Mesenteric fat pad (tissue), 1 donor: ENCODE data around the gene MMP12. TPM values are rescaled to one million over a fixed set of nuclear protein-coding genes. Genes with fewer than 3 reads are reported as not detected.
"Not testable (repeated sequence)": the region's sequence is repeated elsewhere in the genome, so short reads cannot be mapped to it uniquely, and the experiment has no call there.

ENCODE experiments used
- DNase-seq: peaks from one replicate; pipeline ENCODE4 v3.0.0-alpha.2; 2020; ENCODE audit warnings: low spot score
- long read RNA-seq: library from polyadenylated mRNA; unstranded; transcript quantifications from one replicate; pipeline ENCODE4 v2.0.0, GENCODE V29; 2020
- total RNA-seq: library from RNA; stranded (reverse); fragmentation: NEBNext Ultra II Directional; extraction: Animal tissue kit (Norgen Biotek cat#: 25700); gene quantifications from one replicate; pipeline ENCODE4 v1.2.1, GENCODE V29; 2021
- donor health status: DM: yes; HTN: yes; CAD: no.

MMP12 gene
- total RNA-seq = 0.29 TPM
- long read RNA-seq, partial matches to known transcripts = 0 of 2 reads
- long read RNA-seq, other reads (novel, unspliced or antisense) = 0 of 2 reads

DNA sequence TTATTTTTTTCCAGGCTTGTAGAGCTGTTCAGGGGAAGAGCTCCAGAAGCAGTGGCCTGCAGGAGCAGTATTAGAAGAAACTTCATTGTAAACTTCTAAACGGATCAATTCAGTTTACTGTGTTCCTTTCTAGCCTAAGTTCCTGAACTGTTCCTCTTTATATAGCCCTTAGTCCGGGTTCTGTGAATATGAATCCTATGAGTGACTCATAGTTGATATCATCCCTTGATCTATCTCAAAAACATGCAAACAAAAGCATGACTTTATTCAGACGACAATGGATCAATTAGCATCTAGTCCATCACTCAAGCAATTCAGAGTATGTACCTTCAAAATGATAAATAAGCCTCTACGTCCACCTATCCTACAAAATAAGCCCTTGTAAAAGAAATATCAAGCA lies at the start of gene MMP12:
Gene MMP12, minus strand, starts transcription at position 131 of the 400 bp plus-strand sequence. Its CDS starts 45 bp downstream, at position 86.
- no peak for DNase-seq

DNA sequence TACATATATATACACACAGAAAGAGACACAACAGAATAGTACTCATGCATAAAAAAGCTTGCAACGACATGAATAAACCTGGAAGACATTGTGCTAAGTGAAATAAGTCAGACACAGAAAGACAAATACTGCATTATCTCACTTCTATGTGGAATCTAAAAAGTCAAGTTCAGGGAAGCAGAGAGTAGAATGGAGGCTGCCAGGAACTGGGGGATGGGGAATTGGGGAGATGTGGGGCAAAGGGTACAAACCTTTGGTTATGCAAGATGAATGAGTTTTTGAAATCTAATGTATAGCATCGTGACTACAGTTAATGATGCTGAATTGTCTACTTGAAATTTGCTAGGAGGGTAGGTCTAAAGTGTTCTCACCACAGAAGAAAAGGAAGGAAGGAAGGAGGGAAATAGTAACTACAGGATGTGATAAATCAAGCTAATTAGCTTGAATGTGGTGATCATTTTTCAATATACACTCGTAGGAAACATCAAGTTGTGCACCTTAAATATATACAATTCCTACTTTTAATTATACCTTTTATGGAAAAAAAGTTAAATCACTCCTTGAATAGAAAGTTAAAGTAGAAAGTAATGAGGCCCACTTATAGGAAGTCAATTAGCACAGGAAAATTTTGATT lies 46.9 kb upstream of the MMP12 start:
- no peak for DNase-seq

DNA sequence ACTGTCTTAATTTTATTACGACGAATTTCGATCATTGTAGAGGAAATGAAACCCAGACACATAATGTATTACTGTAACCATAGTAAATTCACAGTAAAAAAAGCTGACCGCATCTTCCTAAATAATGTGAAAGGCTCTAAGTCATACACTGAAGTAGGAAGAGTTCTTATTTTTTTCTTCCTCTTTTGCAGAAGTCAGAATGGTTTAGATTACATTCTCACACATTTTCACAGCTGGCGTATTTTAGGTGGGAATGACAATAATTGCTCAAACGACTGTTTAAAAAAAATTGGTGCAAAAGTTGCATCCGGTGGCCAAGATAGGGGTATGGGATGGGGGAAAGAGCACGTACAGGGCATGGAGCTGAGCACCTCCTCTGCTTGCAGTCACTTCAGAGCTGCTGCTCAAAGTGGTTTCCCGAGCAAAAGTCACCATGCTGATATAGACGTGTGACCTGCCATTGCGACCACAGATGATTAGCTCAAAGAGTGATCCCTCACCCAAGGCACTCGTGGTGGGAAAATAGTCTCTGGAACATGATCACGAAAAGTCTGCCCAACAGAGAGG lies 45.4 kb upstream of the MMP12 start:
- DNase-seq = no peak

DNA sequence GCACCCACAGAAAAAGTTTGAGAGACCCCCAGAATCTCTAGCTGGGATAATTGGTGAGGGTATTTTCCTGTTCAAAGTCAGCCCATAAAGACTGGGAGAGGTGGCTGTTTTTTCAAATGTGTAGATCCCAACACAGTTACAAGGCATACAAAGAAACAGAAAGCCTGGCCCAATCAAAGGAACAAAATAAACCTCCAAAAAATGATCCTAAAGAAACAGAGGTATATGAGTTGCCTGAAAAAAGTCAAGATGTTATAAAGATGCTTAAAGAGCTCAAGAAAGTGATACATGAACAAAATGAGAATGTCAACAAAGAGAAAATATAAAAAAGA lies 40.2 kb upstream of the MMP12 start:
- no peak for DNase-seq

DNA sequence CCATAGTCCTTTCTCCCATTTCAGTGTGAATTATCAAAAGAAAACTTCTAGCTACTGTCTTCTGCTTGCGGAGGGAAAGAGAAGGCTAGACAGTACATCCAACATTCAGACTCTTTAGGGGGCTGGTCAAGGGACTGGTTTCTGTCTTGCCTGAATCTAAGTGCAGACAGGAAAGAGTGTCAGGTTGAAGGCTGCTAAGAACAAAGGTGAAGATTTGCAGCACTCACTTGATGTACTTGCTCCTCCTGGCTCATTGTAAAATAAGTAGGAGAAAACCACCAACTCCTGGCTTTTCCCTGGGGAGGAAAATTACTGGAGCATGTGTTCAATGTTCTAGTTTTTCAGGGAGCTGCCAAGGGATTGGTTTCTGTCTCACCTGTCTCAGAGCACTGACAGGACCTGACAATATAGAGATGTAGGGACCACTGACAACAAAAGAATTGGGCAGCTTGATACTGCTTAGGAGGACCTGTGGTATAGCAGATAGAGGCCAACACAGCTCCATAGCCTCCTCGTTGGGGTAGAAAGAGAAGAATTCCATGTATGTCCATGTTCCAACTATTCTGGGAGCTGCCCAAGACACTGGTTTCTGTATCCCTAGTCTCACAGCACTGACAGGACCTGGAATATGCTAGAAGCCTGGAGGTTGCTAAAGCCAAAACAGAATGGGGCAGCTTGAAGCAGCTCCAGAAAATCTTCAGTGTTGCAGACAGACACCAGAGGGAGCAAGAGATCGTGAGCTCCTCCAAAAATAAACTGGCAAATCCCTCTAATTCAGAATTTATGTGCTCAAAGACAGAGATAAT lies 39.7 kb upstream of the MMP12 start:
- no peak for DNase-seq

DNA sequence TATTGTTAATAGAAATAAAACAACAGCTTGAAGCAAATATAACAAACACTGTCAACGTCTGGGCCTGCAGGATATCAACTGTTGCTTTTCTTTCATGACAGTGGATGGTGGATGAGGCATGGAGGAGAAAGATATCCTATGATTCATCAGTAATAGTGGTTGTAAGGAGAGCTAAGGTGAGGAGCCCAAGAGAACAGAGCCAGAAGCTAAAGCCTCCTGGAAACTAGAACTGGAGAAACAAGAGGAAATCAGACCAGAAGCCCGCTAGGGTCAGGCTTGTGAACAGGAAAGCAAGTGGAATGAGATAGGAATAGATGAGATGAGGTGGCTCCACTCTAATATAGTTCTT lies 37.7 kb upstream of the MMP12 start:
- DNase-seq = no peak

DNA sequence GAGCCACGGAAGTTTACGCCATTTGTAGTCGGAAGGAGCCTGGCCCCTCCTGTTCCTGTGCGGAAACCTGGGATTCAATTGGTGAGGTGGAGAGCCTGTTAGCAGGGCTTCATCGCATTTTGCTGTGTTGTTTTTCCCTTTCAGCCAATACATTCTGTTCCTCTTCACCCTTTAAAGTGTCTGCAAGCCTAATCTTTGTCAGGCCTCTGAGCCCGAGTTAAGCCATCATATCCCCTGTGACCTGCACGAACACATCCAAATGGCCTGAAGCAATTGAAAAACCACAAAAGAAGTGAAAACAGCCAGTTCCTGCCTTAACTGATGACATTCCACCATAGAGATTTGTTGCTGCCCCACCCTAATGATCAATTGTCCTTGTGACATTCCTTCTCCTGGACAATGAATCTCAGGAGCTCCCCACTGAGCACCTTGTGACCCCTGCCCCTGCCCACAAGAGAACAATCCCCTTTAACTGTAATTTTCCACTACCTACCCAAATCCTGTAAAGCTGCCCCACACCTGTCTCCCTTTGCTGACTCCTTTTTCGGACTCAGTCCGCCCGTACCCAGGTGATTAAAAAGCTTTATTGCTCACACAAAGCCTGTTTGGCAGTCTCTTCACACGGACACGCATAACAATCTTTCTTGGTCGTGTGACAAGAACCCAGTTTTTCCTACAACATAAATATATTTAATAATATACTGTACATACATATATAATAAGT lies 37.1 kb upstream of the MMP12 start:
- no peak for DNase-seq

DNA sequence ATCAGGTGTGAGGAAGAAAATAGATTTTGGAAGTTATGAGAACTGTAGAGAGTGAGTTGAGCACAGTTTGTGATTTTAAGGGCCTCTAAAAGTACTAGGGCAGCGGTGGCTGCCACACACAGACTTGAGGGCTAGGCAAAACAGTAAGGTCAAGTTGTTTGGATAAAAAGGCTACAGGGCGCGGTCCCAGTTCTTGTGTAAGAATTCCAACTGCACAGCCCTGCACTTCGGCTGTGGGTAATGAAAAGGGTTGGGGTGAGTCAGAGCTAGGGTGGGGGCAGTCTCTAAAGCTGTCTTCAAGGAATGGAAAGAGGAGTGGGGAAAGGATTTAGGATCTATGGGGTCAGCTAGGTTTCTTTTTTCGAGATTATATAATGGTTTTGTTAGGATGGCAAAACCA lies 31.1 kb upstream of the MMP12 start:
- DNase-seq = not testable (repeated sequence)

DNA sequence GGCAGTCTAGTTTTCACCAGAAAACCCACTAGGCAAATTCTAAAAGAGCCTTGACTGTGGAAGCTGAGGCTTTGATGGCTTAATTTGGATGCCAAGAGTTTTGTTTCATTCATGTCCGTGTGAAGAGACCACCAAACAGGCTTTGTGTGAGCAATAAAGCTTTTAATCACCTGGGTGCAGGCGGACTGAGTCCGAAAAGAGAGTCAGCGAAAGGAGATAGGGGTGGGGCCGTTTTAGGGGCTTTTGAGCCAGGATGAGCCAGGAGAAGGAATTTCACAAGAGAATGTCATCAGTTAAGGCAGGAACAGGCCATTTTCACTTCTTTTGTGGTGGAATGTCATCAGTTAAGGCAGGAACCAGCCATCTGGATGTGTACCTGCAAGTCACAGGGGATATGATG lies 29.1 kb upstream of the MMP12 start:
- not testable (repeated sequence) for DNase-seq

DNA sequence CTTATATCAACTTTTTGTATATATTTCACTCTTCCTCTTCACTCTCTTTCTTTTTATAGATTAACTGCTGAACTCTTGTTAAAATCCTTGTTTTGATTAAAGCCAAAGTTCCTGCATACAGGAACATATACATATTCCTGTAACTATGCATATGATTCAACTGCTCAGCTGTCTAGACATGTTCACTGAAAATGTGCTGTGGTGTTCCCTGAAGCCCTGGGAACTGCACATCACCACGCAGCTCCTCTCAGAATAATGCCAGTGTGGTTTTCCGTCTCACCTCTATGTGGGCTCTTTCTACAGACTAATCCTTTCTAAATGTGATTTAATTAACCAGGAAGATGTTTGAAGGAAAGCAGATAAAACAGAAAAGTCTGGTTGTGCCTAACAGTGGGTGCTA lies 25.6 kb upstream of the MMP12 start:
- DNase-seq = no peak

DNA sequence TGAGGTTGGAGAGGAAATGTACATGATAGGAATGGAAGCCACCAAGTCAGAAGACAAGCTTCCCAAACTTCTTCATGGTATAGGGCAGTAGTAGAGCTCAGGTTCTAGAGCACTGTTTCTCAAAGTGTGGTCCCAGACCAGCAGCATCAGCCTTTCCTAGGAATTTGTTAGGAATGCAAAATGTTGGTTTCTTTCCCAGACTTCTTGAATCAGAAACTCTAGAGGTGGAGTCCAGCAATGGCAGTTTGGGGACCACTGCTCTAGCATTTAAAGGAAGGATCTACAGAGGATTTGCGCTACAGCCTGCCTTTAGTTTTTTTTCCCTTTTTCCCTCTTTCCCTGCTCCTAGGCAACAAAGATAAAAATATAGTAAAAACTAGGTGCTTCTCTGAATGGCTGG lies 17.0 kb upstream of the MMP12 start:
- DNase-seq = no peak

DNA sequence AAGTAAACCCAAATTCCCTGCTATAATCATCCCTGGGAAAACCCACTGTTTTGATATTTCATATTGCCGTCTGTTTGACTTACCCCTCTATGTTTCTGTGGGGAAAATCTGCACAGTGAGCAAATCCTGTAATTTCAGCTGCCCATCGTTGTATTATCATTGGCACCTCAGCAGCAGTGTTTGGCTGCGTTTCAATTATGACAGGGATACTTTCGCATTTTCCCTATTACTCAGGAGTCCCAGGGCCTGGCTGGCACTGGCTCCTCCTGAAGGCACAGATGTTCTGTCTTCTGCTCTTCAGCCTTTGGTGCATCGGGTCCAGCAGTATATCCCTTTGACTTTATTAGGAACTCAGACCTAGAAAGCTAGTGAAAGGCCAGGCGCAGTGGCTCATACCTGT lies 12.2 kb upstream of the MMP12 start:
- no peak for DNase-seq

DNA sequence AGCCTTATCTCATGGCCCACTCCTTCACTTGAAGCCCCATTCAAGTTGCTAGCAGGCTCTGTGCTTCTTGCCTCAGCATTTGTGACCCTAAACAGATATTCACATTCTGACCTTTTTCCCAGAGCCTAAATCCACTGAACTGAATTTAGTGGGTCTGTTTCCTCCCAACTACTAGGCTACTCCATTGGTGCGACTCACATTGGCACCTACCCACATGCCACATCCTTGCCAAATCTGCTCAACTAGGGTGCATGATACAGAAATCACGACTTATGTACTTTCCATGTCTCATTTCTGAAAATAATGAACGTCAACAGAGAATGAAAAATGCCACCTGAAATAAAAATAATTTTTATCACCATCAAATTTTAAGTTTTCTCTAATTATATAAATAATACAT lies 8.4 kb upstream of the MMP12 start:
- no peak for DNase-seq

DNA sequence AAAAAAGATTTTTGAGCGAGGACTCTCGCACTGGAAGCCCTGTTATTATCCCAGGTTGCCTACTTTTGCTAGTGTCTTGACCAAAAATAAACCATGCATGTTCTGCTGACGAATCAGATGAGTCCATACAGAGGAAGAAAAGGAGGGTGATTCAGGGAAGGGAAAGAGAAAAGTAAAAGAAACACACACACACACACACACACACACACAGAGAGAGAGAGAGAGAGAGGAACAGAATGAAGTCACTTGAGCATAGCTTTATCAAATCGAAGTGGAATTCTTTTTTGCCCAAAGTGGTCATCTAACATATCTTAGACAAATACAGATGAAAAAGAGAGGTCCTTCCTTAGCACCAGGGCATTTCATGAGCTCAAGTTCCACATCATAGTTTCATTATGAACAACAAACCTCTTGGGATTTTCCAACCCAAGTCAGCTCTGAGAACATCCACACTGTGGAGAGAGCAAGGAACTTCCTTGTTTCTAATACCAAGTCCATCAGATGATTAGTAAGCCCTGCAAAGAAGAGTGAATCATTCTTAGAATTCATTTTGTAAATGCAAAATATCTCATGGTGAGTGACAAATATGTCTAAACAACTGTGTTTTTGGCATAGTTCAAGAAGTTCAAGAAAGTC lies 7.7 kb upstream of the MMP12 start:
- no peak for DNase-seq

DNA sequence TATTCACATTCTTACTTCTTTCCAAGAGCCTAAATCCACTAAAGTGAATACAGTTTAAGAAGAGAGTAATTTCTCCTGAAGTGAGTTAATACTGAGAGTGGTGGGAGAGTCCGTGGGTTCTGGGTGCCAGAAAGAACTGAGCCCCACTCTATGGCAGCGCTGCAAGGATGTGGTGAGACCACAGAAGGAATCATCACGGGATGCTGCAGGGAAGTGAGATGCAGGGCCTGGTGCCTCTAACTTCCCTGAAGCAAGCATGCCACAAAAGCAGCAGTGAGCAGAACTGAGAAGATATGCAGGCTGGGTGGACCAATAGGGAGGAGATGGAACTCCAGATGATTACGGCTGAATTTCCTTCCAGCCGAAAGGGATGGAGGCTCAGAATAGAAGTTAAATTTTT lies 5.0 kb upstream of the MMP12 start:
- DNase-seq = no peak

DNA sequence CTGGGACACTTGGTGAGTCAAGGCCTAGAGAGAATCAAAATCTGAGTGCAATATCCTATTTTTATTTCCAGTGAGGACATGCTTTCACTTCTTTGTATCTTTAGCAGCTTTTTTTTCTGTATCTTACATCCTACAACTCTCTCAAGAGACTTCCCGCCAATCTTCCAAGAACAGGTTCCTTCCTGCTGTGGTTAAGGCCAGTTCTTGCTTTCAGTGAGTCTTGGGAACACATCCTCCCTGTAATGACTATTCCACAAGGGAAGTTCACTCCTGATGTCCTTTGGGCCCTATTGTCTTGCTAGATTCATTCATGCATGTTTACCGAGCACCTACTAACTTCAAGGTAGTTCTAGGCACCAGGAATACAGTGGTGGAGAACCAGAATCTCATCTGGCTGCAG lies 3.8 kb upstream of the MMP12 start:
- no peak for DNase-seq

DNA sequence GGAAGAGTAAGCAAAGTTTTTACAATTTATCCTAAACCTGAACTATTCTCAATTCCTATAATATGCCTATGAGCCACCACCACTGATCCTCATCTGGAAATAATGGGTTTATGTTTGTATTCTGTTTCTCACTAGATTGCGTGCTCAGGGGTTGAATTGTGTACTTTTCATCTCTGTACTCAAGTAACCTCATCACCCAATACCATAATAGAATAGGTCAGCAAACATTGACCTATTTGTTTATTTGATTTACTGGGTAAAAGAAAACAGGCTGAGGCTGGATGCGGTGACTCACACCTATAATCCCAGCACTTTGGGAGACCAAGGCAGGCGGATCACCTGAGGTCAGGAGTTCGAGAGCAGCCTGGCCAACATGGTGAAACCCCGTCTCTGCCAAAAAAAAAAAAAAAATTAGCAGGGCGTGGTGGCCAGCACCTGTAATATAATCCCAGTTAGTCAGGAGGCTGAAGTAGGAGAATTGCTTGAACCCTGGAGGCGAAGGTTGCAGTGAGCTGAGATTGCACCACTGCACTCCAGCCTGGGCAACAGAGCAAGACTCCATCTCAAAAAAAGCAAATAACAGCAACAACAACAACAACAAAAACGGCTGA lies 5.3 kb downstream of the MMP12 start:
- DNase-seq = not testable (repeated sequence)

DNA sequence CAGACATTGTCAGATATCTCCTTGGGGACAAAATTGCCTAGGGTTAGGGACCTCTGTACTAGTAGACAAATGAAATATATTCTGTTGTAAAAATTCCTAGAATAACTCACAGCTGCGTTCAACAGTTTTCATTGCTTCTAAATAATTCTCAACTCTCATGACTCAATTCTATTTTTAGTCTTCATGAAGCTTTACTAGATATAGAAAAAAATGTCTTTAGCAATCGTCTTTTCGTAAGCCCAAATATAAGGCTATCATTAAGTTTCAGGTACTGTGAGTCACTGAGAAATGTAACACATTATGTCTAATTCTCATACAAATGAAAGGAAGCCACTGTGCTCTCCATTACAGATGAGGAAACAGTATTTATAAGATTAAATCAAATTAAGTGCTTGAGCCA lies 6.4 kb downstream of the MMP12 start:
- DNase-seq = no peak

DNA sequence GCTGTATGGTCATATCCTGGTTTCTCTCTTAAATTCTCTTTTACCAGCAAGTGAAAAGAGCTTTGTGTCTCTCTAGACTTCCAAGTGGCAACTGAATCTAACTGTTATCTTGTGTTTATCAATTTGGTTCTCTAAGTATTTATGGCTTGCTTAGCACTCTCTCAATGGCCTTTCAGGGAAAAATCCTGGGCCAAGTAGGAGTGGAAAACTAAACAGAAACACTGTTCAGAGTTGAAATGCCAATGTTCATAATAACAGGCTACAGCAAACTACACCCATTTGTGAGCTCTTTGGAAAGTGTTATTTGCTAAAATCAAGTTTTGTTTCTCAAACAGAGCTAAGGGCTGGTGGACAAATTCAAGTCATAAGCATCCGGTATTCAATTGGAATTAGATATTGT lies 10.1 kb downstream of the MMP12 start:
- no peak for DNase-seq

DNA sequence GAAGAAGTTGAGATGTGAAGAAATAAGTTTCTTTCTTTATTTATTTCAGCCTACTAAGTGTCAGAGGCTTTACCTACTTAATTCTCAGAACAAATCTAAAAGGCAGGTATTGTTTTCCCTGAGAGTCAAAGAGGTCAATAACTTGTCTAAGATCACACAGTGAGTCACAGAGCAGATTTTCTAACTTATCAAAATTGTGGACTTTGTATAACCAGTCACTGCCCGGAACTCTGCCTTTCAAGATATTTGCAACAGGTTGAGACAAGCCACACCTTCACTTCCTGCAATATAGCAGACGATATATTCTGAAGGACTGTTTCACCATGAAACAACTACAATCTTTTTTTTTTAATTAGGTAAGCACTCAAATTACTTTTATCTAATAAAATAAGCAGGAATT lies 20.8 kb downstream of the MMP12 start:
- no peak for DNase-seq

DNA sequence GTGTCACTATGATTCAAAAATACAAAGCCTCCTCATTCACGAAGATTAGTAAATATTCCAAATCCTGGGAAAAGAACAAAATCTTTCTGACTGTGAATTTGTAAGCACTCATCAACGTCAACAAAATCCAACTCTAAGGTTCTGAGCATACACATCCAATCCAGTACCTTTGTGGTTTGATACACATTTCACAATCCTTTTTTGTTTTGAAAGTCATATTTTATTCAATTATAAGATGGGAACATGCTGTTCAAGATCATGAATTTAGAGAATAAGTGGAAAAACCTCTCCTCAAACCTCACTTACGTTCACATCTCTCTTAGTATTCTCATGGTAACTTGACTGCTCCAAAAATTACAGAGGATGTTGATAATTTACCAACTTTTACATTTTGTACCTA lies 21.7 kb downstream of the MMP12 start:
- no peak for DNase-seq
